ENCODE data around the gene SMARCAL1.

Gene SMARCAL1

GRCh38 chr2:216428618-216429350, 16.5 kb downstream of the SMARCAL1 start:
- DNase-seq (ENCODE audit: low read depth): no peak

- DNase-seq (ENCODE audit: low read depth): no peak
These were observed 17.1 kb downstream of the SMARCAL1 start for GRCh38 chr2:216429428-216429827.

- no peak for DNase-seq (ENCODE audit: low read depth)
These were observed 18.7 kb downstream of the SMARCAL1 start for GRCh38 chr2:216430811-216431530.

GRCh38 chr2:216431531-216431856, 19.2 kb downstream of the SMARCAL1 start:
- no peak for DNase-seq (ENCODE audit: low read depth)

GRCh38 chr2:216436383-216436782, 24.1 kb downstream of the SMARCAL1 start:
- no peak for DNase-seq (ENCODE audit: low read depth)

- DNase-seq (ENCODE audit: low read depth): no peak
These were observed 29.2 kb downstream of the SMARCAL1 start for GRCh38 chr2:216441308-216442010.

GRCh38 chr2:216445501-216445900, 33.2 kb downstream of the SMARCAL1 start:
- no peak for DNase-seq (ENCODE audit: low read depth)

- no peak for DNase-seq (ENCODE audit: low read depth)
These were observed 34.1 kb downstream of the SMARCAL1 start for GRCh38 chr2:216446343-216446742.

GRCh38 chr2:216447293-216447692, 35.0 kb downstream of the SMARCAL1 start:
- no peak for DNase-seq (ENCODE audit: low read depth)

- DNase-seq (ENCODE audit: low read depth): no peak
These were observed 36.5 kb downstream of the SMARCAL1 start for GRCh38 chr2:216448829-216449228.

GRCh38 chr2:216450346-216450745, 38.1 kb downstream of the SMARCAL1 start:
- DNase-seq (ENCODE audit: low read depth): no peak

GRCh38 chr2:216450784-216451183, 38.5 kb downstream of the SMARCAL1 start:
- no peak for DNase-seq (ENCODE audit: low read depth)

- no peak for DNase-seq (ENCODE audit: low read depth)
These were observed 41.8 kb downstream of the SMARCAL1 start for GRCh38 chr2:216453955-216454614.

GRCh38 chr2:216463148-216463547, 50.9 kb downstream of the SMARCAL1 start:
- no peak for DNase-seq (ENCODE audit: low read depth)

- no peak for DNase-seq (ENCODE audit: low read depth)
These were observed 51.9 kb downstream of the SMARCAL1 start for GRCh38 chr2:216464104-216464720.

GRCh38 chr2:216465579-216466195, 53.4 kb downstream of the SMARCAL1 start:
- no peak for DNase-seq (ENCODE audit: low read depth)

GRCh38 chr2:216467845-216468244, 55.6 kb downstream of the SMARCAL1 start:
- no peak for DNase-seq (ENCODE audit: low read depth)

GRCh38 chr2:216469661-216470060, 57.4 kb downstream of the SMARCAL1 start:
- DNase-seq (ENCODE audit: low read depth): no peak

GRCh38 chr2:216473187-216473586, 60.9 kb downstream of the SMARCAL1 start:
- no peak for DNase-seq (ENCODE audit: low read depth)

GRCh38 chr2:216474925-216475670, 62.8 kb downstream of the SMARCAL1 start:
- DNase-seq (ENCODE audit: low read depth): no peak

GRCh38 chr2:216475767-216476166, 63.5 kb downstream of the SMARCAL1 start:
- DNase-seq (ENCODE audit: low read depth): no peak
